HEK293 (cell line): Measurements from ENCODE around the gene LY9.

Experiments
- CTCF ChIA-PET: fragments of 350-600 bp; formaldehyde crosslinking; extraction: SDS; loops from one replicate; lab custom pipeline; 2021; ENCODE audit warnings: antibody characterized with exemption; lab: Yijun Ruan, JAX
- POLR2A ChIA-PET: fragments of 300-600 bp; formaldehyde crosslinking; extraction: SDS; loops from one replicate; lab custom pipeline; 2020; ENCODE audit warnings: antibody characterized with exemption, inconsistent platforms; lab: Yijun Ruan, JAX
- H3K27ac ChIP-seq: fragments of 200-500 bp; sonication (Bioruptor generic); 2 replicates; pipeline ENCODE4 v1.5.1; 2014; ENCODE audit warnings: low read depth, low read length, control low read depth, inconsistent platforms; ENCODE audit errors: extremely low read depth
- H3K36me3 ChIP-seq, 2 experiments: fragments of 200-500 bp in 1 of 2; sonication (Bioruptor generic) in 1 of 2; 1 replicate in 1 of 2; 2 replicates in 1 of 2; pipeline ENCODE4 v1.5.1; 2014 to 2017; ENCODE audit warnings: inconsistent platforms in 2 of 2, low read length in 2 of 2; ENCODE audit not compliant: control insufficient read depth in 2 of 2, insufficient read depth in 1 of 2
- H3K4me1 ChIP-seq: fragments of 200-500 bp; sonication (Bioruptor generic); 2 replicates; pipeline ENCODE4 v1.5.1; 2014; ENCODE audit warnings: mild to moderate bottlenecking, low read length, inconsistent platforms; ENCODE audit not compliant: control insufficient read depth, insufficient read depth
- H3K4me3 ChIP-seq: 2 replicates; pipeline ENCODE4 v1.5.1; 2011; ENCODE audit warnings: low read depth, mild to moderate bottlenecking, control low read depth, low read length, moderate library complexity
- H3K9me3 ChIP-seq: fragments of 200-500 bp; sonication (Bioruptor generic); 2 replicates; pipeline ENCODE4 v1.5.1; 2014; ENCODE audit warnings: low read depth, low read length, inconsistent platforms; ENCODE audit not compliant: control insufficient read depth, insufficient read depth
- GFI1B ChIP-seq: fragments of 450-650 bp; formaldehyde crosslinking; IDR thresholded peaks from 2 replicates; pipeline ENCODE4 v1.5.1; 2016; ENCODE audit warnings: missing biosample characterization, missing genetic modification characterization
- GLIS2 ChIP-seq: fragments of 450-650 bp; formaldehyde crosslinking; IDR thresholded peaks from 2 replicates; pipeline ENCODE4 v1.5.1; 2016; ENCODE audit warnings: missing biosample characterization, missing genetic modification characterization
- SCRT1 ChIP-seq: fragments of 450-650 bp; formaldehyde crosslinking; IDR thresholded peaks from 2 replicates; pipeline ENCODE4 v1.5.1; 2016; ENCODE audit warnings: missing biosample characterization, missing genetic modification characterization, borderline replicate concordance
- SP2 ChIP-seq: fragments of 450-650 bp; formaldehyde crosslinking; IDR thresholded peaks from 2 replicates; pipeline ENCODE4 v1.5.1; 2016; ENCODE audit warnings: missing biosample characterization, missing genetic modification characterization
- TCF7L2 ChIP-seq: IDR thresholded peaks from 2 replicates; pipeline ENCODE4 v1.6.1; 2011; ENCODE audit warnings: low read depth, mild to moderate bottlenecking, inconsistent platforms, low read length, moderate library complexity, borderline replicate concordance
- ZFP41 ChIP-seq: fragments of 450-650 bp; formaldehyde crosslinking; IDR thresholded peaks from 2 replicates; pipeline ENCODE4 v1.5.1; 2016; ENCODE audit warnings: missing biosample characterization, missing genetic modification characterization, borderline replicate concordance
- ZNF138 ChIP-seq: fragments of 450-650 bp; formaldehyde crosslinking; IDR thresholded peaks from 2 replicates; pipeline ENCODE4 v1.5.1; 2016; ENCODE audit warnings: missing biosample characterization, missing genetic modification characterization, borderline replicate concordance
- ZNF169 ChIP-seq: fragments of 450-650 bp; formaldehyde crosslinking; IDR thresholded peaks from 2 replicates; pipeline ENCODE4 v1.5.1; 2016; ENCODE audit warnings: missing biosample characterization, missing genetic modification characterization
- ZNF2 ChIP-seq: fragments of 450-650 bp; formaldehyde crosslinking; IDR thresholded peaks from 2 replicates; pipeline ENCODE4 v1.5.1; 2016; ENCODE audit warnings: missing biosample characterization, missing genetic modification characterization
- ZNF221 ChIP-seq: fragments of 450-650 bp; formaldehyde crosslinking; IDR thresholded peaks from 2 replicates; pipeline ENCODE4 v1.5.1; 2017; ENCODE audit warnings: missing biosample characterization, missing genetic modification characterization, borderline replicate concordance
- ZNF280C ChIP-seq: fragments of 450-650 bp; formaldehyde crosslinking; IDR thresholded peaks from 2 replicates; pipeline ENCODE4 v1.5.1; 2016; ENCODE audit warnings: missing biosample characterization, missing genetic modification characterization
- ZNF37A ChIP-seq: fragments of 450-650 bp; IDR thresholded peaks from 2 replicates; pipeline ENCODE4 v1.5.1; 2018; ENCODE audit warnings: missing biosample characterization, missing genetic modification characterization
- ZNF510 ChIP-seq: fragments of 450-650 bp; formaldehyde crosslinking; IDR thresholded peaks from 2 replicates; pipeline ENCODE4 v1.5.1; 2018; ENCODE audit warnings: mild to moderate bottlenecking, missing genetic modification characterization, missing biosample characterization; ENCODE audit not compliant: insufficient replicate concordance
- ZNF521 ChIP-seq: fragments of 450-650 bp; formaldehyde crosslinking; IDR thresholded peaks from 2 replicates; pipeline ENCODE4 v1.5.1; 2017; ENCODE audit warnings: missing biosample characterization, mild to moderate bottlenecking, missing genetic modification characterization
- ZNF529 ChIP-seq: fragments of 450-650 bp; formaldehyde crosslinking; IDR thresholded peaks from 2 replicates; pipeline ENCODE4 v1.5.1; 2017; ENCODE audit warnings: missing genetic modification characterization, missing biosample characterization; ENCODE audit not compliant: insufficient replicate concordance
- ZNF624 ChIP-seq: fragments of 450-650 bp; formaldehyde crosslinking; IDR thresholded peaks from 2 replicates; pipeline ENCODE4 v1.5.1; 2017; ENCODE audit warnings: missing biosample characterization, missing genetic modification characterization
- ZNF837 ChIP-seq: fragments of 450-650 bp; formaldehyde crosslinking; IDR thresholded peaks from 2 replicates; pipeline ENCODE4 v1.5.1; 2016; ENCODE audit warnings: missing biosample characterization, missing genetic modification characterization
- ZSCAN5A ChIP-seq: fragments of 450-650 bp; formaldehyde crosslinking; IDR thresholded peaks from 2 replicates; pipeline ENCODE4 v1.5.1; 2016; ENCODE audit warnings: missing biosample characterization, missing genetic modification characterization
- TF ChIP-seq, protein P1 (sequence below): fragments of 450-650 bp; formaldehyde crosslinking; conservative IDR thresholded peaks from 2 replicates; pipeline ENCODE4 v1.5.1; 2016; ENCODE audit warnings: low read depth, missing biosample characterization, missing genetic modification characterization
- TF ChIP-seq, protein P2 (sequence below): fragments of 450-650 bp; formaldehyde crosslinking; IDR thresholded peaks from 2 replicates; pipeline ENCODE4 v1.5.1; 2017; ENCODE audit warnings: missing biosample characterization, missing genetic modification characterization
- TF ChIP-seq, protein P3 (sequence below): fragments of 450-650 bp; formaldehyde crosslinking; IDR thresholded peaks from 2 replicates; pipeline ENCODE4 v1.5.1; 2016; ENCODE audit warnings: missing biosample characterization, missing genetic modification characterization
- TF ChIP-seq, protein P4 (sequence below): fragments of 450-650 bp; formaldehyde crosslinking; IDR thresholded peaks from 2 replicates; pipeline ENCODE4 v1.5.1; 2016; ENCODE audit warnings: missing biosample characterization, missing genetic modification characterization

LY9 gene

DNA sequence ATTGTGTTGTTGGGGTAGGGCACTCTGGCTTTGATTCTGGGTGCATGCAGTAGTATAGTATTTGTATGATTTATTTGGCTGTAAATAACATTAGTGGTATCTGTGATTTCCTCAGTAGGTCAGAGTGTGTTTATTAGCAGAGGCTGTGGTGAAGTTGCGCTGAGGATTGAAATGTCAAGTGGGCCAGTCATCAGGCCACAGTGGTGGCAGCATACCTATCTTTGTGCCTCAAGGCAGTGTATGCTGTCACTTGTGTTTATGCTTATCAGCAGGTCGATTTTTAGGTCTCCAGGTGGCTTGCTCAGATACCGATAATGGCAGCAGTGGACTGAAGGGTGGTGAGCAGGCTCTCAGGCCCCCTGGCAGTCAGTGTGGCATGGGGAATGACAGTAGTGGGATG, 11.3 kb downstream of the LY9 start (continued):
- TF ChIP-seq, protein P1, sequence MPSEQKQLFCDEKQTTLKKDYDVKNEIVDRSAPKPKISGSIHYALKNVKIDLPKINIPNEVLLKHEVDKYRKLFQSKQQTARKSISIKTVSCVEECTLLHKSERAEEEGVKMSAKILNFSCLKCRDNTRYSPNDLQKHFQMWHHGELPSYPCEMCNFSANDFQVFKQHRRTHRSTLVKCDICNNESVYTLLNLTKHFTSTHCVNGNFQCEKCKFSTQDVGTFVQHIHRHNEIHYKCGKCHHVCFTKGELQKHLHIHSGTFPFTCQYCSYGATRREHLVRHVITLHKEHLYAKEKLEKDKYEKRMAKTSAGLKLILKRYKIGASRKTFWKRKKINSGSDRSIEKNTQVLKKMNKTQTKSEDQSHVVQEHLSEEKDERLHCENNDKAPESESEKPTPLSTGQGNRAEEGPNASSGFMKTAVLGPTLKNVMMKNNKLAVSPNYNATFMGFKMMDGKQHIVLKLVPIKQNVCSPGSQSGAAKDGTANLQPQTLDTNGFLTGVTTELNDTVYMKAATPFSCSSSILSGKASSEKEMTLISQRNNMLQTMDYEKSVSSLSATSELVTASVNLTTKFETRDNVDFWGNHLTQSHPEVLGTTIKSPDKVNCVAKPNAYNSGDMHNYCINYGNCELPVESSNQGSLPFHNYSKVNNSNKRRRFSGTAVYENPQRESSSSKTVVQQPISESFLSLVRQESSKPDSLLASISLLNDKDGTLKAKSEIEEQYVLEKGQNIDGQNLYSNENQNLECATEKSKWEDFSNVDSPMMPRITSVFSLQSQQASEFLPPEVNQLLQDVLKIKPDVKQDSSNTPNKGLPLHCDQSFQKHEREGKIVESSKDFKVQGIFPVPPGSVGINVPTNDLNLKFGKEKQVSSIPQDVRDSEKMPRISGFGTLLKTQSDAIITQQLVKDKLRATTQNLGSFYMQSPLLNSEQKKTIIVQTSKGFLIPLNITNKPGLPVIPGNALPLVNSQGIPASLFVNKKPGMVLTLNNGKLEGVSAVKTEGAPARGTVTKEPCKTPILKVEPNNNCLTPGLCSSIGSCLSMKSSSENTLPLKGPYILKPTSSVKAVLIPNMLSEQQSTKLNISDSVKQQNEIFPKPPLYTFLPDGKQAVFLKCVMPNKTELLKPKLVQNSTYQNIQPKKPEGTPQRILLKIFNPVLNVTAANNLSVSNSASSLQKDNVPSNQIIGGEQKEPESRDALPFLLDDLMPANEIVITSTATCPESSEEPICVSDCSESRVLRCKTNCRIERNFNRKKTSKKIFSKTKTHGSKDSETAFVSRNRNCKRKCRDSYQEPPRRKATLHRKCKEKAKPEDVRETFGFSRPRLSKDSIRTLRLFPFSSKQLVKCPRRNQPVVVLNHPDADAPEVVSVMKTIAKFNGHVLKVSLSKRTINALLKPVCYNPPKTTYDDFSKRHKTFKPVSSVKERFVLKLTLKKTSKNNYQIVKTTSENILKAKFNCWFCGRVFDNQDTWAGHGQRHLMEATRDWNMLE (tag by site-specific recombination): no peak
- TF ChIP-seq TCF7L2: no peak
- no peak for TF ChIP-seq ZNF529 (tag by site-specific recombination)
- no peak for TF ChIP-seq ZNF510 (tag by site-specific recombination)
- TF ChIP-seq, protein P2, sequence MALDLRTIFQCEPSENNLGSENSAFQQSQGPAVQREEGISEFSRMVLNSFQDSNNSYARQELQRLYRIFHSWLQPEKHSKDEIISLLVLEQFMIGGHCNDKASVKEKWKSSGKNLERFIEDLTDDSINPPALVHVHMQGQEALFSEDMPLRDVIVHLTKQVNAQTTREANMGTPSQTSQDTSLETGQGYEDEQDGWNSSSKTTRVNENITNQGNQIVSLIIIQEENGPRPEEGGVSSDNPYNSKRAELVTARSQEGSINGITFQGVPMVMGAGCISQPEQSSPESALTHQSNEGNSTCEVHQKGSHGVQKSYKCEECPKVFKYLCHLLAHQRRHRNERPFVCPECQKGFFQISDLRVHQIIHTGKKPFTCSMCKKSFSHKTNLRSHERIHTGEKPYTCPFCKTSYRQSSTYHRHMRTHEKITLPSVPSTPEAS: no peak
- TF ChIP-seq SCRT1 (tag by site-specific recombination): no peak
- TF ChIP-seq ZNF837 (tag by site-specific recombination): no peak
- no peak for TF ChIP-seq ZNF37A (tag by site-specific recombination)
- TF ChIP-seq GFI1B (tag by site-specific recombination): no peak
- TF ChIP-seq ZNF521 (tag by site-specific recombination): no peak
- TF ChIP-seq, protein P3, sequence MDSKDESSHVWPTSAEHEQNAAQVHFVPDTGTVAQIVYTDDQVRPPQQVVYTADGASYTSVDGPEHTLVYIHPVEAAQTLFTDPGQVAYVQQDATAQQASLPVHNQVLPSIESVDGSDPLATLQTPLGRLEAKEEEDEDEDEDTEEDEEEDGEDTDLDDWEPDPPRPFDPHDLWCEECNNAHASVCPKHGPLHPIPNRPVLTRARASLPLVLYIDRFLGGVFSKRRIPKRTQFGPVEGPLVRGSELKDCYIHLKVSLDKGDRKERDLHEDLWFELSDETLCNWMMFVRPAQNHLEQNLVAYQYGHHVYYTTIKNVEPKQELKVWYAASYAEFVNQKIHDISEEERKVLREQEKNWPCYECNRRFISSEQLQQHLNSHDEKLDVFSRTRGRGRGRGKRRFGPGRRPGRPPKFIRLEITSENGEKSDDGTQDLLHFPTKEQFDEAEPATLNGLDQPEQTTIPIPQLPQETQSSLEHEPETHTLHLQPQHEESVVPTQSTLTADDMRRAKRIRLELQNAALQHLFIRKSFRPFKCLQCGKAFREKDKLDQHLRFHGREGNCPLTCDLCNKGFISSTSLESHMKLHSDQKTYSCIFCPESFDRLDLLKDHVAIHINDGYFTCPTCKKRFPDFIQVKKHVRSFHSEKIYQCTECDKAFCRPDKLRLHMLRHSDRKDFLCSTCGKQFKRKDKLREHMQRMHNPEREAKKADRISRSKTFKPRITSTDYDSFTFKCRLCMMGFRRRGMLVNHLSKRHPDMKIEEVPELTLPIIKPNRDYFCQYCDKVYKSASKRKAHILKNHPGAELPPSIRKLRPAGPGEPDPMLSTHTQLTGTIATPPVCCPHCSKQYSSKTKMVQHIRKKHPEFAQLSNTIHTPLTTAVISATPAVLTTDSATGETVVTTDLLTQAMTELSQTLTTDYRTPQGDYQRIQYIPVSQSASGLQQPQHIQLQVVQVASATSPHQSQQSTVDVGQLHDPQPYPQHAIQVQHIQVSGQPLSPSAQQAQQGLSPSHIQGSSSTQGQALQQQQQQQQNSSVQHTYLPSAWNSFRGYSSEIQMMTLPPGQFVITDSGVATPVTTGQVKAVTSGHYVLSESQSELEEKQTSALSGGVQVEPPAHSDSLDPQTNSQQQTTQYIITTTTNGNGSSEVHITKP (tag by site-specific recombination): no peak
- no peak for TF ChIP-seq SP2 (tag by site-specific recombination)

DNA sequence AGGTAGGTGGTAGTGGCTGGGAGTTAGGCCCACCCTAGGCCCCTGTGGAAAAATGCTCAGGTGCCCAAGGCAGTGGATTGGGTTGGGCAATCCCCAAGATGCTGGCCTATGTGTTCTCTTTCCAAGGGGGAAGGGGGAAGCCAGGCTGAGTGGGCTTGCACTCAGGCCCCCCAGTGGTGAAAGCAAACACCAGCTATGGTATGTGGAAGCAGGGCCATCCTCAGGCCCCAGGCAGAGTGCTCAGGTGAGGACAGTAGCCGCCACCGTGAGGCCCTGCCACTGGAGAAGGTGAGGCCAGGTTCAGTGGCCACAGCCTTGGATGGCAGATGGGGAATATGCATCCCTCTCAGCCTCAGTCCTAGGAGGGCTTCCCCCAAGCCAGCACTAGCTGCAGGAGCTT, 11.8 kb downstream of the LY9 start:
- POLR2A ChIA-PET: no interaction called here

More for the DNA sequence above, 11.8 kb downstream of the LY9 start:
- no peak overlapping the region for H3K4me3 ChIP-seq
- H3K27ac ChIP-seq: no peak overlapping the region
- no peaks in the 10 kb centered on the region for H3K9me3 ChIP-seq
- CTCF ChIA-PET: no interaction called here
- no peaks in the 10 kb centered on the region for H3K4me1 ChIP-seq
- H3K36me3 ChIP-seq: no peaks in the 10 kb centered on the region
- TF ChIP-seq ZNF280C (tag by site-specific recombination) (no peak), ZSCAN5A (tag by site-specific recombination) (no peak), ZNF221 (tag by site-specific recombination) (no peak), GFI1B (tag by site-specific recombination) (no peak), ZNF2 (tag by site-specific recombination) (no peak), ZNF624 (tag by site-specific recombination) (no peak), ZNF169 (tag by site-specific recombination) (no peak), ZNF138 (tag by site-specific recombination) (no peak), ZFP41 (tag by site-specific recombination) (no peak), ZNF521 (tag by site-specific recombination) (no peak), GLIS2 (tag by site-specific recombination) (no peak)
- TF ChIP-seq, protein P4, sequence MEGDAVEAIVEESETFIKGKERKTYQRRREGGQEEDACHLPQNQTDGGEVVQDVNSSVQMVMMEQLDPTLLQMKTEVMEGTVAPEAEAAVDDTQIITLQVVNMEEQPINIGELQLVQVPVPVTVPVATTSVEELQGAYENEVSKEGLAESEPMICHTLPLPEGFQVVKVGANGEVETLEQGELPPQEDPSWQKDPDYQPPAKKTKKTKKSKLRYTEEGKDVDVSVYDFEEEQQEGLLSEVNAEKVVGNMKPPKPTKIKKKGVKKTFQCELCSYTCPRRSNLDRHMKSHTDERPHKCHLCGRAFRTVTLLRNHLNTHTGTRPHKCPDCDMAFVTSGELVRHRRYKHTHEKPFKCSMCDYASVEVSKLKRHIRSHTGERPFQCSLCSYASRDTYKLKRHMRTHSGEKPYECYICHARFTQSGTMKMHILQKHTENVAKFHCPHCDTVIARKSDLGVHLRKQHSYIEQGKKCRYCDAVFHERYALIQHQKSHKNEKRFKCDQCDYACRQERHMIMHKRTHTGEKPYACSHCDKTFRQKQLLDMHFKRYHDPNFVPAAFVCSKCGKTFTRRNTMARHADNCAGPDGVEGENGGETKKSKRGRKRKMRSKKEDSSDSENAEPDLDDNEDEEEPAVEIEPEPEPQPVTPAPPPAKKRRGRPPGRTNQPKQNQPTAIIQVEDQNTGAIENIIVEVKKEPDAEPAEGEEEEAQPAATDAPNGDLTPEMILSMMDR (tag by site-specific recombination): no peak
